Activated naive CD4-positive, alpha-beta T cell (primary cell): ENCODE results near the gene ENG.
"Not testable (repeated sequence)": the region's sequence is repeated elsewhere in the genome, so short reads cannot be mapped to it uniquely, and the experiment has no call there.

Experiments
- DNase-seq, 4 experiments: peaks; one replicate each; lab custom pipeline; 2025; lab: John Stamatoyannopoulos, UW

The ENG gene

DNA sequence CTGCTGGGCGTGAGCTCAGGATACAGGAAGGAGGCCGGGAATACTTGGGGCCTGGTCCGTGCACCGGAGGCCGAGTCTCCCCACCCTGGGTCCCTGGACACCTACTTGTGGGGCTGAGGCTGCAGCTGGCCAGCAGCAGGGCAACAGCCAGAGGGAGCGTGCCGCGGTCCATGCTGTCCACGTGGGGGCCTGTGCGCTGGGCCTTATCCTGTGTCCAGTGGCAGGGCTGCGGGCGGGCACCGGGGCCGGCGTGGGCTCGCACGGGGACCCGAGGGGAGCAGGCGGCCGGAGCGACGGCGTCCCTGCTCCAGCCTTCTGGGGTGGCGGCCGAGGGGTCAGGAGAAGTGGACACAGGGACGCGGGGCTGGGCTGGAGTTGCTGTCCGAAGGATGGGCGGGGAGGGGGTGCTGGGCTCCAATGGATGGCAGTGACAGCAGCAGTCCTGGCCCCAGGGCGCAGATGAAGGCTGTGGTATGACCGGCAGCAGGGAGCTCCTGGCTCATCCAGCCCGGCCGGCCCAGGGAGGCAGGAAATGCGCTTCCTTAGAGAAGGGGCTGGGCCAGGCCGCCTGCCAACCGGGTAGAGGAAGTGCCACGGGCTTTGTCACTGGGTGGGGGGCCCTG is at the start of gene ENG:
Gene ENG (minus strand): TSS at position 475 of the 623 bp plus-strand sequence. CDS start 303 bp downstream, at position 172.
- peak in 1 of 4 experiments; percentile 23 for DNase-seq

DNA sequence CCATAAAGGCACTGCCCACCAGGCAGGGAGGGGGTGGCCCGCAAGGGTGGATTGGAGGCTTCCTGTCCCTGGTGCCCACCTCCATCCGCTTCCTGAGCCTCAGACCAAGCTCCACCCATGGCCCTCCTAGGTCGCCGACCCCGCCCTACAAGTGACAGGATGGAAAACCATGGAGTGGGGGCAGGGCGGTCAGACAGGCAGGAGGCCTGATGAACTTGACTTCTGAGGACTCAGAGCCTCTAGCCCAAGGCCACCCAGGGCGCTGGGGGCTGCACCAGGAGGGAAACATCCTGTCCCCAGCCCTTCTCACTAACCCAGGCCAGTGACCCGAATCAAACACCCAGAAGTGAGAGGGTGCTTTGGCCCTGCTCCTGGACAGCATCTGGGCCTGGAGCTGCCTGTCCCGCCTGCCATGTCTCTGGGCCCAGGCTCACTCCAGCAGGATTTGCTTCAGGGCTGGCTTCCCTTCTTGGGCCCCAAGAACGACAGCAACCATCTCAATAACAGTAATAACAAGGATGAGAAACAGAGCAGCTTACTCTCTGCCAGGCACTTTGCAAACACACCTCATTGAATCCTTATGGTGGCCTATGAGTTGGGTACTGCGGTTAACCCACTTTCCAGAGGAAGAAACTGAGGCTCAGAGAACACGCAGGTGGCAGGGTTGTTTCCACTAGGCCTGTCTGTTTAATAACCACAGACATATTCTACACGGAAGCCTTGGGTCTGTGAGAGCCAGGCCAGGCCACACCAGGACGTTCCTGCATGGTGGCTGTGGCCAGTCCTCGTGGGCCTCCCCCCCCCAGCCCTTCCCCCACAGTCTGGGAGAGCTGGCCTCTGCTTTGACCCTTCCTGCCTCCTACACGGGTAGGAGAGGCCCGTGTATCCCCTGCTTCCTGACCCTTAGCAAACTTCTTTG is 49.4 kb upstream of the ENG start:
- DNase-seq = peak in 2 of 4 experiments; percentile 33 to 50

DNA sequence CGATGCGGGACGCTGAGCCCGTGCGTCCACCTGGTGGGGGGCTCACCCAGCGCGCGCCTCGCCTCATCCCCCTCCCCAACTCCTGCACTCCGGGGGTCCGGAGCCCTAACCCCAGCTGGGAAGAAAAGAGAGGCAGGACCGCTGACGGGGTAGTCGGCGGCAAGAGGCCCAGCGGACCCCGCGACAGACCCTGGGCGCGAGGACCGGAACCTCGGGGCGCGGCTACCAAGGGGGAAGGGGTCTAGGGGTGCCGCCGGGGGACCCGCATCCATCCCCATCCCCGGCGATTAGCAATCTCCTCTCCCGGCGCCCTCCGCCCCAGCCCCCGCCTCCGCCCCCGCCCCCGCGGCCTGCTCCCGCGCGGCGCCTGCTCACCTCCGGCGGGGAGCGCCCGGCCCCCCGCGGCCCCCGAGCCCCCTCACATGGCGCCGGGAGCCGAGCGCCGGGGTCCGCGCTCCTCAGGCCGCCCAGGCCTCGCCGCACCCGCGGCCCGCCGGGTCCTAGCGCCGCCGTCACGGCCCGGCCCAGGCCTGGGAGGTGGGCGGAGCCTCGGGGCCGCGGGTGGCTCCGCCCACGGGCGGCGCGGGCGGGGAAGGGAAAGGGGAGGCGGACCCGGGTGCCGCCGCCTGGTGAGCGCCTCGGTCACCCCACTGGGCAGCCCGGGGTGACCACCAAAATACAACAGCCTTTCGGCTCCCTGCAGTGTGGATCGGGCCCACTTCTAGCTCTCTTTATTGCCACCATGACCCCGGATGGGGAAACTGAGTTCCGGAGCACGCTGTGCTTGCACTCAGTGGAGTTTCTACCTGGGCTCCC is 44.9 kb upstream of the ENG start, which contains the start of gene ST6GALNAC6:
Gene ST6GALNAC6 (minus strand): TSS at position 476 of the 816 bp plus-strand sequence. CDS start 1,622 bp downstream, outside the sequence.
- peak in 2 of 4 experiments; percentile 40 to 65 for DNase-seq

DNA sequence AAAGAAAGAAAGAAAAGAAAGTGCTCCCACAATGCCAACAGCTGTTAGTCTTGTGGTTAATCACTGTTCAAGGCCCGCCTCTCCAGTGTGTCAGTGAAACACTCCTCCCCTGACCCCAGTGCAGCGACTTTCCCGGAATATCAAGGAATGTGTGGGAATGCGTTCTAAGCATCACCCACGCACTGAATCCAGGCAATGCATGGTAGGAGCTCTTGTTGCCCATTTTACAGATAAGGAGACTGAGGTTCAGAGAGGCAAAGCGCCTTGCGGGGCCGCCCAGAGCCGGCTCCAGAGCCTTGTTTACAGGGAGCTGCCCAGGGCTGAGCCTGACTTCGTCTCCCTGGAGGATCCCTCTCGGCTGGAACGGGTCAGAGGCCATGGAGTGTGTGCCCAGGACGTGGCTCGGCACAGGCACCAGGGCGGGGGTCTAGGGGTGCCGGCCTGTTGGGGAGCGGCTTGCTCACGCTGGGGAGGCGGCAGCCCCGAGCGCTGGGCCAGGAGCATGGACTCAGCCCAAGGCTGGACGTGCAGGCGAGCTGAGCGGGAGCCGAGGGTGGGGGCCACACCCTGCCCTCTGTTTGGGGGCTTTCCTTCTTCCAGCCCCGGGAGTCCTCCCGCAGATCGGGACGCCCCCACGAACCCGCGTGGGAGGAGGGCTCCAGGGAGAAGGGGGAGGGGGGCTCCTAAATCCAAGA is 44.1 kb upstream of the ENG start:
- DNase-seq = no peak

DNA sequence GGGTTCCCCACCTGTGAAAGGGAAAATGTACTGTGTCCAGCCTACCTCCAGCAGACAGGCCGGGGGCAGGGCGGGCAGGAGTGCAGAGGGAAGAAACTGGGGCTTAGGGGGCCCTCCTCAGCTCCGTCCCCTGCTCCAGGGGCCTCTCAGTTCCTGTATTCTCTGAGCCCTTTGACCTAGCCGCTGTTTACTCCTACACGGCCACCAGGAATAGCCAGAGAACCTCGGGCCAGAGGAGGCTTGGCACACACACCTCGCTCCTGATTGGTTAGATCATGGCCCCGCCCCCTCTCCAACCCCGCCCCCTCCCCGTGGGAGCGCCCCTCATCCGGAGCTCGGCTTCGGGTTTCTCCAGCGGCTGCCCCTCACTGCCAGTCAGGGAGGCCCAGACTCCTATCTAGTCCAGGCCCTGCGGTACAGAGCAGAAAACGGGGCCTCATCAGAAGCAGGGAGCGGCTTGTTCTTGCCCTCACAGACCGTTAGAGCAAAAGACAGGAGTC is 42.8 kb upstream of the ENG start:
- peak in 1 of 4 experiments; percentile 17 for DNase-seq

DNA sequence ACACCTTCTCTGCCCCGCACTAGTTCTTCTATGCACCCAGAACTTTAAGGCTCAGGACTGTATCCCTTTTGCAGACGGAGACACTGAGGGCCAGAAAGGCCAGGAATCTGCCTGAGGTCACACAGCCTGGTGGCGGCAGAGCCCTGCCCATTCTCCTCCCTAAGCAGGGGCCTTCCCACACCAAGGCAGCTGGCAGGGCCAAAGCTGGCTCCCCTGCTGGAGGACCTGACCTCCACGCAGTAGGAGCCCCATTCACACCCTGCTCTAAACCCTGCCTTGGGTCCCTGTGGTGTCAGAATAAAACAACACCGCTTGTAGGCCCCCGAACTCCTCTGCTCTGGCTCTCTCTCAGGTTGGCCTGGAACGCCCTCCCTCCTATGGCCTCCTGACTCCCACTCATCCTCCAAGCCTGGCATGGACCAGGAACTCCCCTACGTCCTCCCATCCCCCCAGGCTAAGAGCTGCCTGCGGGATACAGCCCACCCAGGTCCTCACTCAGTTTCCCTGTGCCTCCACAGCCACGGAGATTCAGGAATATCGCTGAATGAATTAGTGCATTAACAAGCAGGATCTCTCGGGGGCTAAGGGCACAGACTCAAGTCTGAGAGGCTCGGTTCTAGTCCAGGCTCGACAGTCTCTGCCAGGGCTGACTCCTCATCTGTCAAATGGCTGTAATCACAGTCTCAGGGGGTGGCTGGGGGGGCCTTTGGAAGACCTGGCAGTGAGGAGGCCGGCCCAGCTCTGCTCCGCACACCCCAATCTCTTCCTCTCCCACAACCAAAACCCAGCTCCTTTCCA is 42.1 kb upstream of the ENG start:
- no peak for DNase-seq

DNA sequence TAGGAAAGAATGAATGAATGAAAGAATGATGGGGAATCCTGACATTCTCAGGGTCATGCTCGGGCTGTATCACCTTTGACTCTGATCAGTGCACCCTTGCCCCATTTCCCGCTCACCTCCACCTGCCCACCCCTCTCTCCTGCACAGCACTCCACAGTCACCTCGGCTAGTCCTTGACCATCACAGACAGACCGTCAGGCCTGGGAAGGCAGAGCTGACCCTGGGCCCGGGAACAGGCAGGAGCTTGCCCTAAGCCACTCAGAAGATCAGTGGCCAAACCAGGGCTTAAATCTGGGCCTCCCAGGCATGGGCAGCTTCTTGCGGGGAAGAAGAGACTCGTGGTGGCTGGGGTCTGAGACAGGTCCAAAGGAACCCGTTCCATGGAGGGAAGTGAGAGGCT is 41.4 kb upstream of the ENG start:
- no peak for DNase-seq

DNA sequence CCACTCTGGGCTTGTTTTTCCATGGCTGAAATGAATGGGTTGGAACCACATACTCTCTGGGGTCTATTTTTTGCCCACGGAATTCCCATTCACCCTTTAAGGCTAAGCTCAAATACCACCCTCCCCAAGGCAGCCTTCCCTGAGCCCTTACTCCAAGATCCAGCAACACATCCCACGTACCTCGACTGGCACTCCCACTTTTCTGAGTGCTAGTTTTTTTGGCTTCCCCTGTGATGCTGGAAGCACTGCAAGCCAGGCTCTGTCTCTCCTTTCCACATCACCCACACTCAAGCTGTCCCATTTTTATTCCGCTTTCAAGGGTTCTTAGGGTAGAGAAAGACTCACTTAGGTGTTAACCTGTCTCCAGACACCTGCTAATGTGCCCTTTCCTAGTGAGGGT is 38.9 kb upstream of the ENG start:
- DNase-seq = no peak

DNA sequence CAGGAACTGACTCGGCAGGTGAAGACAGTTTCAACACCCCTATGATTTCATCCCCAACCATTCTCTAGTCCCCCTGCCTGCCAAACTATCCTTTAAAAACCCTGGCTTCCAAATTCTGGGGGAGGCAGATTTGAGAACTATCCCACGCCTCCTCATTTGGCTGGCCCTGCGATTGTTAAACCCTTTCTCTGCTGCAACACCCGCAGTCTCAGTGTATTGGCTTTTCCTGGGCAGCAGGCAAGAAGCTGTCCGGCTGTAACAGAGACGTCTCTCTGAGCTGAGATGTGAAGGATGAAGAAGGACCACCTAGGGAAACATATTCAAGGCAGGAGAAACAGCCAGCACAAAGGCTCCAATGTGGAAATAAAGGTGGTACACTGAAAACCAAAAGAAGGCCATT is 38.4 kb upstream of the ENG start:
- DNase-seq = no peak

DNA sequence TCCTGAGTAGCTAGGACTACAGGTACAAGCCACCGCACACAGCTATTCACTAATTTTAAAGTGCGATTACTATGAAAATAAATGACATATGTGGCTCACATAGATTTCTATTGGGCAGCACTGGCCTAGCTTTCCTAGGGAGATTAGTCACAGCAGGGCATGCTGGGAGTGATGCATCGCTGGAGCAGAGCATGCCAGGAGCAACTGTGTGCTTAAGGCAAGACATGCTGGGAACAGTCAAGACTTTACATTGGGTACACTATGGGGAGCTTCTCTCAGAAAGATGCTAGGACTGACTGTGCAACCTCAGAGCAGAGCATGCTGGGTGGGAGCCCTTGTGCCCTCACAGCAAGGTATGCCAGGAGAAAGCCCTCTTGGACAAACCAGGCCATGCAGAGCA is 35.6 kb upstream of the ENG start:
- DNase-seq = no peak

DNA sequence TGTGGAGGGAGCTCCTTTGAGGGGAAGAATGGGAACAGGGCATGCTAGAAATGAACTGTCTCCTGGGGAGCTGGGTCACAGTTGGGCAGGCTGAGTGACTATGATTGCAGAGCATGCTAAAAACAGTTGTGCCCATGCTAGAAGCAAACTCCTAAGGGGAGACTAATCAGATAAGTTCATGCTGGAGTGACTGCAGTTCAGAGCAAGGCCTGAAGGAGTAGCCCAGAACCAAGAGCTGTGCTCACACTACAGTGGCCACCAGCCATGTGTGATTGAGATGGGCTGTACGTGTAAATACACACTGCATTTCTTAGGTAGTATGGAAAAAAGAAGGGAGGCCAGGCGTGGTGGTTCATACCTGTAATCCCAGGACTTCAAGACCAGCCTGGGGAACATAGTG is 33.3 kb upstream of the ENG start:
- no peak for DNase-seq

DNA sequence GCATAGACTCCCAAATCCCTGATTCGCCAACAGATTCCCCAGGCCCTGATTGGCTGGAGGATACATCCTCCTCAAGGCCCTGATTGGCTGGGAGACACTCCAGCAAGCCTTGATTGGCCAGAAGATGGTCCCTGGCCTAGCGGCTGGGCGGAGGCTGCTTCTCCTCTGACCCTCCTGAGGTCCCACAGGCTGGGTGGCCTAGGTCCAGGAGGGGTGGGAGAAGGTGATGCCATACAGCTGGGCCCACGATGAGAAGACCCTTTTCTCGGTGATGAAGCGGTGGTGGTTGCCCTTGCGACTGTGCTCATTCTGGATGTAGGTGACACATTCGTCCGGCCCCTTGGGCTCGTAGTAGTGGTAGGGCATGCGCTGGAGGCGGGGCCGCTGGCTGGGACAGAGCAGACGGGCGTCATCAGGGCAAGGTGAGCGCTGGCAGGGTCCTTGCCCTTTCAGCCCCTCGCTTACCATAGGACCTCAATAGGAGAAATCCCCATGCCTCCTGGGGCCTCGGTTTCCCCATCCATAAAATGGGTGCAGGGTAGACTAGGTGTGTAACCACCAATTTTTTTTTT is 32.0 kb upstream of the ENG start:
- no peak for DNase-seq

DNA sequence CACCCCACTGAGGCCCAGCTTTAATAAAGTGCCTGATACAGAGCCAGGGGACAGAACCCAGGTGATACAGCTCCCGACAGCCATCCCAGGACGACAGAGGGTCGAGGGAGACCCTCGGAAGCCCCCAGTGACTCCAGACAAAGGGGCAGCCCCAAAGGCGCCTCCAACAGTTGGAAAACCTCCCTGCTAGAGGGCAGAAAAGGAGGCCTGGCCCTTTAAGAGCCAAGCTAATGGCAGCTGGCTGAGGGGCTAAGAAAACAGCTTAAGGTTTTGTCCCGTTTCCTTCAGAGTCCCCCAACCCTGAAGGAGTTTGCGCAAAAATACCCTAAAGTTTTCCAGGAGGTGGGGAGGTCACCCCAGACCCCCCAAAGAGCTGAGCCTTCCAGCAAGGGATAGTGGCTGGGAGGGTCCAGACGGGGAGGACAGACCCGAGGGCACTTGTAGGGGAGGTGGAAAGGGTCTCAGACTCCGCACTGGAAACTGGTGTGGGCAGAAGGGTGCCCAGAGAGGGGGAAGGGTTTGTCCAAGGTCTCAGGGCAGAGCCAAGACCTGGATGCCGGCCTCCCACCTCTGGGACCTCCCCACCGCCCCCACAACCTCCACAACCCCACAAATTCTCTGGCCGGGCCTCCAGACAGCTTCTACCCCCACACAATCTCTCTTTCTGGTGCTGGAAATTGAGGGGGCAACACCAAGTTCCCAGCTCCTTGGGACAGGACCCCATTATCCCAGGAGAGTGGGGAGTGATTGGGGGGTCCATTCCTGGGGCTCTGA is 31.2 kb upstream of the ENG start:
- no peak for DNase-seq

DNA sequence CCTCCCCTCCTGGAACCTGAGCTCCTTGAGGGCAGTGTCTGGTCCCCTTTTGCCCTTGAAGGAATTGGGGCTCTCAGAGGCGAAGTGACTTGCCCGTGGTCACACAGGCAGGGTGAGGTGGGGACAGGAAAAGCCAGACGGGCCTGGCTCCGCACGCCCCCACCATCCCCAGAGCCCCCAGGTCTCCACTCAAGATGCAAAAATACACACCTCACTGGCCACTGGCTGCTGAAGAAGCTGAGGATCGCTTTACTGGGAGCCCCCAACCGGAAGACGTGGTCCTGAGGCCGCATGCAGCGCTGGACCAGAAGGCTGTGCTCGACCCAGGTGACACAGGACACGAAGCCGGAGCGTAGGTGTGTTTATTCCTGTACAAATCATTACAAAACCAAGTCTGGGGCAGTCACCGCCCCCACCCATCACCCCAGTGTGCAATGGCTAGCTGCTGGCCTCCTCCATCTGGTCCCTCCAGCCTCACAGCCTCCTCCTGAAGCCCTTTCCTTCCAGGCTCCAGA is 30.6 kb upstream of the ENG start:
- no peak for DNase-seq

DNA sequence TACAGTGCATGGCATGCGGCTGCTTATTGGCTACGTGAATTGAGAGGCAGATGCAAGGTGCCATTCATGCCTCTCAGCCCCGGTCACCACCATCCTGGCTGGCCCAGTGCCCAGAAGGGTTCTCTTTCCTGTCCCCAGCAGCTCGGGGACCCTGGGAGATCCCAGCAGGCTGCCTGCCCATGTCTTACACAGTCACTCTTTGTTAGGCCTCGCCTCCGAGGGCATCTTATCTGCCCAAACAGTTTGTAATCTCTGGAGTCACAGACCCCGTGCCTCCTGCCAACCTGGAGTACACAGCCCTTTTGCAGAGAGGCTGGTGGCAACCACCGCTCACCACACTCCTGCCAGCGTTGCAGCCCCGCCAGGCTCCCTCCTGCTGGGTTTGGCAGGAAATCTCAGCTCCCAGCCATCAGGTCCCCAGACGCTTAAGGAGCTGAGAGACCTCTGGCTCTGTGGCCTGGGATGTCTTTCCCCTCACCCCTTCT is 30.0 kb upstream of the ENG start:
- no peak for DNase-seq

DNA sequence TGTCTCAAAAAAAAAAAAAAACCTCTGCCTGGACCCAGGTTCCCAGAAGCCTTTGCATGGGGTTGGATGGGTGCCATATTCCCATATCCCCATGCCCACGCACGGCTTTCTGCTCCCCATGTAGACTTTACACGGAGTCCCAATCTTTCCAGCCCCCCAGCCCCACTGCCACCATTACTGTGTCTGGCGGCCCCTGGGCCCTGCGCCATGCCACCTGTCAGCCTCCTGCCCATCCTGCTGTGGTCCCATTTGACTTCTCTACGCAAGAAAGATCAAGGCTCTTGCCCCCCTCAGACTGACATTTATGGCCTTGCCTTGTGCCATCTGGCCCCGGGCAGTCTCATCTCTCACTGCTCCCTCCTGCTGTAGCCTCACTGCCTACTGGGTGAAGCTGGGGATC is 29.5 kb upstream of the ENG start:
- no peak for DNase-seq

DNA sequence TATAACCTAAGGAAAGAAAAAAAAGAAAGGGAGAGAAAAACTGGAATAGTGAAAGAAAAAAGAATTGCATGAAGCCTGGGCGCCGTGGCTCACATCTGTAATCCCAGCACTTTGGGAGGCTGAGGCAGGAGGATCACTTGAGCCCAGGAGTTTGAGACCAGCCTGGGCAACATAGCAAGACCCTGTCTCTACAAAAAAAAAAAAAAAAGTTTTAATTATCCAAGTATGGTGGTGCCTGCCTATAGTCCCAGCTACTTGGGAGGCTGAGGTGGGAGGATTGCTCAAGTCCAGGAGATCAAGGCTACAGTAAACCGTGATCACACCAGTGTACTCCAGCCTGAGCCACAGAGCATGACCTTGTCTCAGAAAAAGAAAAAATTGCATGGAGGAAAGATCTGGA is 27.3 kb upstream of the ENG start:
- DNase-seq = not testable (repeated sequence)

DNA sequence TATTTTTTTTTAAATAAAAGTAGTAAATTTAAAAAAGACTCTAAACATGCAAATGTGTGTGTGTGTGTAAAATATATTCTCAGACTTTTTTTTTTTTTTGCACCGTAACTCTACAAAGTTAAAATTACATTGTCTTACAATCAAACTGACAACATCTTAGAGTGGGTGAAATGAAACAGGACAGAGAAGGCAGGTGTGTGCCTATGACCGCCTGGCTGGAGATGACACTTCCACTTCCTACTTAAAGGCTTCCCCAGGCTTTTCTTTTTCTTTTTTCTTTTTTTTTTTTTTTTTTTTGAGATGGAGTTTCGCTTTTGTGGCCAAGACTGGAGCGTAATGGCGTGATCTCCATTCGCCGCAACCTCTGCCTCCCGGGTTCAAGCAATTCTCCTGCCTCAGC is 25.7 kb upstream of the ENG start:
- DNase-seq = no peak
